HepG2 (cell line): ENCODE results near the gene GNG10.

ENCODE experiments used
- HDAC1 ChIP-seq: sonication (generic); formaldehyde crosslinking; IDR thresholded peaks from 2 replicates; pipeline ENCODE4 v1.5.1; 2020; ENCODE audit warnings: mild to moderate bottlenecking, missing genetic modification reagents
- MYC ChIP-seq: sonication (generic); formaldehyde crosslinking; IDR thresholded peaks from 2 replicates; pipeline ENCODE4 v1.9.0; 2021; ENCODE audit warnings: missing genetic modification reagents, borderline replicate concordance
- NONO ChIP-seq, 2 experiments: fragments of 450-650 bp in 1 of 2; sonication (generic) in 1 of 2; formaldehyde crosslinking in 1 of 2; IDR thresholded peaks in 1 of 2; conservative IDR thresholded peaks in 1 of 2; 2 replicates each; pipeline versions ENCODE4 v1.6.1 to v1.8.0; 2017 to 2022; ENCODE audit warnings: mild to moderate bottlenecking in 1 of 2, missing genetic modification reagents in 1 of 2, moderate library complexity in 1 of 2
- RAD21 ChIP-seq: fragments of 450-650 bp; formaldehyde crosslinking; IDR thresholded peaks from 2 replicates; pipeline ENCODE4 v1.5.0; 2020; ENCODE audit warnings: mild to moderate bottlenecking
- ZFP41 ChIP-seq: sonication (generic); formaldehyde crosslinking; IDR thresholded peaks from 2 replicates; pipeline ENCODE4 v1.4.0; 2020; ENCODE audit warnings: mild to moderate bottlenecking, missing genetic modification reagents, borderline replicate concordance
- TF ChIP-seq, protein P1 (sequence below): sonication (generic); formaldehyde crosslinking; IDR thresholded peaks from 2 replicates; pipeline ENCODE4 v1.4.0; 2020; ENCODE audit warnings: missing genetic modification reagents
- TF ChIP-seq, protein P2 (sequence below): sonication (generic); formaldehyde crosslinking; IDR thresholded peaks from 2 replicates; pipeline ENCODE4 v1.5.0; 2020; ENCODE audit warnings: mild to moderate bottlenecking, missing genetic modification reagents, moderate library complexity
- TF ChIP-seq, protein P3 (sequence below): sonication (generic); formaldehyde crosslinking; IDR thresholded peaks from 2 replicates; pipeline ENCODE4 v1.4.0; 2020; ENCODE audit warnings: mild to moderate bottlenecking, low read depth, missing genetic modification reagents

DNA sequence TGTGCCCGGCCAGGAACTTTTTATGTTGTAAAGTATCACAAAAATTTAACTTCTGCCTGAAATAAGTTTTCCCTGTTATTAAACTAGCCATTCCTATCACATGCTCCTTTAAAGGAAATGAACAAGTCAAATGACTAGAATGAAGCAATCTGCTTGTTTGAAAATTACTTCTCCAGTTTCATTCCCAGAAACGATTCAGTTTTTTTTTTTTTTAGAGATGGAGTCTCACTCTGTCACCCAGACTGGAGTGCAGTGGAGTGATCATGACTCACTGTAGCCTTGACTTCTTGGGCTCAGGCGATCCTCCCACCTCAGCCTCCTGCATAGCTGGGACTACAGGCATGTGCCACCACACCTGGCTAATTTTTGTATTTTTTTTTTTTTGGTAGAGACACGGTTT is 13.3 kb upstream of the GNG10 start:
- TF ChIP-seq, protein P1, sequence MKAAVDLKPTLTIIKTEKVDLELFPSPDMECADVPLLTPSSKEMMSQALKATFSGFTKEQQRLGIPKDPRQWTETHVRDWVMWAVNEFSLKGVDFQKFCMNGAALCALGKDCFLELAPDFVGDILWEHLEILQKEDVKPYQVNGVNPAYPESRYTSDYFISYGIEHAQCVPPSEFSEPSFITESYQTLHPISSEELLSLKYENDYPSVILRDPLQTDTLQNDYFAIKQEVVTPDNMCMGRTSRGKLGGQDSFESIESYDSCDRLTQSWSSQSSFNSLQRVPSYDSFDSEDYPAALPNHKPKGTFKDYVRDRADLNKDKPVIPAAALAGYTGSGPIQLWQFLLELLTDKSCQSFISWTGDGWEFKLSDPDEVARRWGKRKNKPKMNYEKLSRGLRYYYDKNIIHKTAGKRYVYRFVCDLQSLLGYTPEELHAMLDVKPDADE, result no peak
- no peak for TF ChIP-seq NONO (IDR thresholded peaks at IDR 0.05)
- no peak for TF ChIP-seq NONO (CRISPR knock-in tag; conservative IDR thresholded peaks at IDR 0.05)
- TF ChIP-seq MYC (CRISPR knock-in tag), result no peak
- TF ChIP-seq, protein P2, sequence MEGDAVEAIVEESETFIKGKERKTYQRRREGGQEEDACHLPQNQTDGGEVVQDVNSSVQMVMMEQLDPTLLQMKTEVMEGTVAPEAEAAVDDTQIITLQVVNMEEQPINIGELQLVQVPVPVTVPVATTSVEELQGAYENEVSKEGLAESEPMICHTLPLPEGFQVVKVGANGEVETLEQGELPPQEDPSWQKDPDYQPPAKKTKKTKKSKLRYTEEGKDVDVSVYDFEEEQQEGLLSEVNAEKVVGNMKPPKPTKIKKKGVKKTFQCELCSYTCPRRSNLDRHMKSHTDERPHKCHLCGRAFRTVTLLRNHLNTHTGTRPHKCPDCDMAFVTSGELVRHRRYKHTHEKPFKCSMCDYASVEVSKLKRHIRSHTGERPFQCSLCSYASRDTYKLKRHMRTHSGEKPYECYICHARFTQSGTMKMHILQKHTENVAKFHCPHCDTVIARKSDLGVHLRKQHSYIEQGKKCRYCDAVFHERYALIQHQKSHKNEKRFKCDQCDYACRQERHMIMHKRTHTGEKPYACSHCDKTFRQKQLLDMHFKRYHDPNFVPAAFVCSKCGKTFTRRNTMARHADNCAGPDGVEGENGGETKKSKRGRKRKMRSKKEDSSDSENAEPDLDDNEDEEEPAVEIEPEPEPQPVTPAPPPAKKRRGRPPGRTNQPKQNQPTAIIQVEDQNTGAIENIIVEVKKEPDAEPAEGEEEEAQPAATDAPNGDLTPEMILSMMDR, result no peak
- no peak for TF ChIP-seq ZFP41 (CRISPR knock-in tag)
- TF ChIP-seq HDAC1, result no peak
- TF ChIP-seq, protein P3, sequence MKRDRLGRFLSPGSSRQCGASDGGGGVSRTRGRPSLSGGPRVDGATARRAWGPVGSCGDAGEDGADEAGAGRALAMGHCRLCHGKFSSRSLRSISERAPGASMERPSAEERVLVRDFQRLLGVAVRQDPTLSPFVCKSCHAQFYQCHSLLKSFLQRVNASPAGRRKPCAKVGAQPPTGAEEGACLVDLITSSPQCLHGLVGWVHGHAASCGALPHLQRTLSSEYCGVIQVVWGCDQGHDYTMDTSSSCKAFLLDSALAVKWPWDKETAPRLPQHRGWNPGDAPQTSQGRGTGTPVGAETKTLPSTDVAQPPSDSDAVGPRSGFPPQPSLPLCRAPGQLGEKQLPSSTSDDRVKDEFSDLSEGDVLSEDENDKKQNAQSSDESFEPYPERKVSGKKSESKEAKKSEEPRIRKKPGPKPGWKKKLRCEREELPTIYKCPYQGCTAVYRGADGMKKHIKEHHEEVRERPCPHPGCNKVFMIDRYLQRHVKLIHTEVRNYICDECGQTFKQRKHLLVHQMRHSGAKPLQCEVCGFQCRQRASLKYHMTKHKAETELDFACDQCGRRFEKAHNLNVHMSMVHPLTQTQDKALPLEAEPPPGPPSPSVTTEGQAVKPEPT (CRISPR knock-in tag), result no peak
- no peak for TF ChIP-seq RAD21
